Fibroblast of the aortic adventitia (primary cell): Measurements from ENCODE around the gene CYTH3. TPM values are rescaled to one million over a fixed set of nuclear protein-coding genes. Genes with fewer than 3 reads are reported as not detected.

Experiments used
- DNase-seq: peaks from one replicate; pipeline ENCODE4 v3.0.0-alpha.2; 2010; ENCODE audit warnings: low read depth
- H3K4me3 ChIP-seq: 2 replicates; pipeline ENCODE4 v1.5.1; 2011; ENCODE audit warnings: low read depth, mild to moderate bottlenecking, control low read depth, low read length, moderate library complexity
- total RNA-seq: library from RNA; depleted of rRNA; stranded (reverse); fragments of >200 nt; gene quantifications from 2 replicates; pipeline ENCODE4 v1.2.3, GENCODE V29; 2012; ENCODE audit warnings: low replicate concordance
- TF ChIP-seq, protein P1 (sequence below): IDR thresholded peaks from 2 replicates; pipeline ENCODE4 v1.5.1; 2011; ENCODE audit warnings: mild to moderate bottlenecking, low read length, control low read depth, inconsistent platforms; ENCODE audit not compliant: insufficient read depth

Gene CYTH3
- total RNA-seq, 1 donor, result 27.1 TPM

DNA sequence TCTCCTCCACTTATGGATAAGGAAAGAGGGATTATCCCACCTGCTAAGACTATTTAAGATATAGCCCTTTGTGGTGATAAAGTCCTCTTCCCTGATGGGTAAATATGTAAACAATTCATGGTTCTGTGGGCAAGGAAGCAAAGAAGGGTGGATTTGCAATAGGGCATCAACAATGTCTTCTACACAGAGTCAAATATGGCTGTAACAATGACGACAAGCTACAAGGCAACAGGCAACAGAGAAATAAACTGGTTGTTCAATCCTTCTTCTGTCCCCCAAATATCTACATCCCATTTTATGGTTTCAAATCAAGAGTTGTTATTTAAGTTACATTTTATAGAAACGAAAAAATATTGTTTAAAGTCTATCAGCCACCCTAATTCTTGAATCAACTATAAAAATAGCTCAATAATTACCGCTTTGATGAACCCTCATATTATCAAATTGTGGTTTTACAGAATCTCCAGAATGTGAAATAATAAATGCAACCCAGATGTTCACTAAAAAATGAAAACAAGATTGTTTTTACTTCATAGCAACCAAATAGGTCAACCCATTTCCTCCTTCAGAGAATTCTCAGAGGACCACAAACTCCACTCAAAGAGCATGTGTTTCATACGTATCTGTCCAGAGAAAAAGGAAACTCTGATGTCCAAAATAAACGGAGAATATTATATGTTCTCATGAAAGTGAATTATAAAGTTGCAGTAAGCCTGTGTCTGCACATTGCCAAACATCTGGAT lies 13.8 kb downstream of the CYTH3 start:
- TF ChIP-seq, protein P1, sequence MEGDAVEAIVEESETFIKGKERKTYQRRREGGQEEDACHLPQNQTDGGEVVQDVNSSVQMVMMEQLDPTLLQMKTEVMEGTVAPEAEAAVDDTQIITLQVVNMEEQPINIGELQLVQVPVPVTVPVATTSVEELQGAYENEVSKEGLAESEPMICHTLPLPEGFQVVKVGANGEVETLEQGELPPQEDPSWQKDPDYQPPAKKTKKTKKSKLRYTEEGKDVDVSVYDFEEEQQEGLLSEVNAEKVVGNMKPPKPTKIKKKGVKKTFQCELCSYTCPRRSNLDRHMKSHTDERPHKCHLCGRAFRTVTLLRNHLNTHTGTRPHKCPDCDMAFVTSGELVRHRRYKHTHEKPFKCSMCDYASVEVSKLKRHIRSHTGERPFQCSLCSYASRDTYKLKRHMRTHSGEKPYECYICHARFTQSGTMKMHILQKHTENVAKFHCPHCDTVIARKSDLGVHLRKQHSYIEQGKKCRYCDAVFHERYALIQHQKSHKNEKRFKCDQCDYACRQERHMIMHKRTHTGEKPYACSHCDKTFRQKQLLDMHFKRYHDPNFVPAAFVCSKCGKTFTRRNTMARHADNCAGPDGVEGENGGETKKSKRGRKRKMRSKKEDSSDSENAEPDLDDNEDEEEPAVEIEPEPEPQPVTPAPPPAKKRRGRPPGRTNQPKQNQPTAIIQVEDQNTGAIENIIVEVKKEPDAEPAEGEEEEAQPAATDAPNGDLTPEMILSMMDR, result no peak
- peak; percentile 96 for DNase-seq
- H3K4me3 ChIP-seq, result no peak overlapping the region

DNA sequence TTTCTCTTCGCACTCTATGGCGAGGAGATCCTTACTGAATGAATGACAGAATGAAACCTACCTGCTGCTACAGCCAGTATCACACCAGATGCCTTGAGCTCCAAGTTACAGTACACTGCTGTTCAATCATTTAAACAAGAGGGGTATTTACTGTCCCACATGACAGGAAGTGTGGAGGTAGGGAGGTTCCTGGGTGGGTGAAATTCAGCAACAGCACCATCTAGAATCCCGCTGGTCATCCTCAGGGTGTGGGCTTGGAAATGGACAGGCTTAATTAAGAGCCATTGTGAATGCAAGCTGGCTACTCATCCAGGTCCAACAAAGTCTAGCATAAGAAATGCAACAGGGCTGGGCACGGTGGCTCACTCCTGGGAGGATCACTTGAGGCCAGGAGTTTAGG lies 14.7 kb downstream of the CYTH3 start:
- TF ChIP-seq, protein P1, result no peak
- no peak for DNase-seq
- H3K4me3 ChIP-seq, result no peak overlapping the region

DNA sequence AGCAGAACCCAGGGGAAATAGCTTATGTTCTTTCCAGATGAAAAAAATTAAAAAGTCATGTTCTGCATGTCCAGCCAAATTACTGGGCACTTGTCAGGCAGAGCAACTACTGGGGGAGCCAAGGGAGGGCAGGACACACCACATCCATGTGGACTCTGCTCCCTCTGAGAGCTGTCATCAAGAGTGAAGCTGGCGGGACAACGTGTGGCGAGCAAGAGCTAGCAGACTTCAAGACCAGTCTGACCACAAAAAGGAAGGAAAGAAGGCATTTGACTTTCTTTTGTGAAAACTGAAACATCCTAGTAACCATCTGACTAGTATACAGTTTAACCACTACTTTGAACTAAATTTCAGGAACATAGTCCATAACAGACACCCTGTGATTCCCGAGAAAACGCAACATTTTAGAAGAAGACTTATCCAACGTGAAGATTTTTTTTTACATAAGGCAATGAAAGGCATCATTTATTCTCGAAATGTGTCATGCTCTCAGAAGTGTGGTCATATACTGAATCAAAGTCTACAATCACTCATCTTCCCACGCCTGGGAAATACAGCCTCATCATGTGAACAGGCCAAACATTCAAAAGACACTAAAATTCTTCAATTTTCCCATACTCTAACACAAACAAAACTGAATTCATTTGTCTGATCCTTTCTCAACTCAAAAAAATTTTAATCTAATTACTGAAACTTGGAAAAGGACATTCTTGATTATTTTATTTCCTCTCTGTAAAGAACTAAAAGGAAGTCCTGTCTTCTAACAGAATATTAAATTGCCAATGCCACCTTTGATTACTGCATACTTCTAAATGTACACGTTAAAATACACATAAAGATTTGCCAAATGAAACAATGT lies 15.5 kb downstream of the CYTH3 start:
- DNase-seq, result peak; percentile 52
- no peak overlapping the region for H3K4me3 ChIP-seq
- TF ChIP-seq, protein P1, result no peak

DNA sequence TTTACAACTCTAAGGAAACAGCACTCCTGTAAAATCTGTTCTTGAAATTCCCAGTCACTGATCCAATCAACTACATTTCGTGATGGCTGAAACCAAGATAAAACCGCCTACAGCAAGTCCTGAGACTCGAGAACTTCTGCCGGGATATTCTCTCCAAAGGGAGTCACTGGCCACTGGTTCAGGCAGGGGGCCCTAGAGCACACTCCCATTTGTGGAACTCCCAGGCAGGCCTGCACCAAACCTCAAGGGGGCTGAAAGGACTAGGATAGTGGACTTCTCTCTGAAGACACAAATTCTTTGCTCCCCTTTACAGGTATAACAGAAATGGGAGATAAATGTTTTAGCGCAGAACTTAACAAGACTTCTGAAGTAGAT lies 16.3 kb downstream of the CYTH3 start:
- no peak overlapping the region for H3K4me3 ChIP-seq
- TF ChIP-seq, protein P1, result peak; percentile 44
- DNase-seq, result no peak

DNA sequence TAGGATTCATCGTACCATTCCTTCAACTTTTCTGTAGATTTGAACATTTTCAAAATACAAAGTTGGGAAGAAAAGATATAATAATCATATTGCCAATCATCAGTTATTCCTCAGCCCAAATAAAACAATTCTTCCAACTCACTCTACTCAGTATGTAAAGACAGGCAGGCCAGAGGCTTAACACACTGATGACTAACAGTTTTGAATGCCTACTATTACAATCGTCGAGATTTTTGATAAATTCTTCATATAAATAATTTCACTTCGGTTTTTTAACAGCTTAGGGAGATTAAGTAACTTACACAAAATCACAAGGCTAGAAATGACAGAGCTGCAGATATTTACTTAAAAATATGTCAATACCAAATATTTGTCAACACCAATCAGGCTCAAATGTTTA lies 17.6 kb downstream of the CYTH3 start:
- TF ChIP-seq, protein P1, result no peak
- peak; percentile 45 for DNase-seq
- no peak overlapping the region for H3K4me3 ChIP-seq

DNA sequence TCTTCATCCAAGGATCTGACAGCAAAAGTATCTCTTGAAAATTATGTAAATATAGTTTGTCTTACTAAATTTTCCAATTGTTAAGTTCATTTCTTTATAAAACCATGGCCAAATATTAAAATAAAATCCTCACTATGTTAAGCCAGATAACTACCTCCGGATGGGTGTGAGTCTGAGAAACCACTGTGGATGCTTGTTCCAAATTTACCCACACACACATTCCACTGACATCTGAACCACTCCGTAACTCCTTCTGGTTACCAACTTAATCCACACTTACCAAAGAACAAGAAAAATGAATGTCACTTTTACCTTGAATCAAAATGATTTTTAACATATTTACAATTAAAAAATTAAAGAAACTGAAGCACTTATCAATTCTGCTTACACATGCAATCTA lies 19.7 kb downstream of the CYTH3 start:
- DNase-seq, result peak; percentile 73
- no peak overlapping the region for H3K4me3 ChIP-seq
- TF ChIP-seq, protein P1, result no peak
